NCI-H82 (cell line): ENCODE results near the gene KLHL26.
A peak's percentile ranks its signal among the peaks of the same experiment; 100 is the strongest.

Experiments
- DNase-seq: peaks from one replicate; lab custom pipeline; 2025; lab: John Stamatoyannopoulos, UW

Gene KLHL26

GRCh38 chr19:18613589-18614234 is 23.1 kb upstream of the KLHL26 start:
- DNase-seq: peak; percentile 63

GRCh38 chr19:18616023-18616422 is 20.8 kb upstream of the KLHL26 start:
- no peak for DNase-seq

GRCh38 chr19:18617562-18617961 is 19.3 kb upstream of the KLHL26 start:
- no peak for DNase-seq

GRCh38 chr19:18618236-18618635 is 18.6 kb upstream of the KLHL26 start:
- no peak for DNase-seq

- DNase-seq: no peak
These were observed 16.5 kb upstream of the KLHL26 start for GRCh38 chr19:18620311-18620710.

- DNase-seq: no peak
These were observed 15.9 kb upstream of the KLHL26 start for GRCh38 chr19:18620902-18621301.

GRCh38 chr19:18626906-18627305 is 9.9 kb upstream of the KLHL26 start:
- DNase-seq: no peak

GRCh38 chr19:18629166-18630088 is 7.4 kb upstream of the KLHL26 start:
- DNase-seq: no peak

- peak; percentile 48 for DNase-seq
These were observed 3.5 kb upstream of the KLHL26 start for GRCh38 chr19:18633321-18633720.

- DNase-seq: no peak
These were observed 2.1 kb upstream of the KLHL26 start for GRCh38 chr19:18634612-18635297.

GRCh38 chr19:18635831-18636182 is 1.0 kb upstream of the KLHL26 start:
- DNase-seq: no peak

- peak; percentile 100 for DNase-seq
These were observed 452 bp upstream of the KLHL26 start for GRCh38 chr19:18636183-18636968.

- DNase-seq: peak; percentile 57
These were observed 1.1 kb downstream of the KLHL26 start for GRCh38 chr19:18637673-18638630.

GRCh38 chr19:18639706-18640243 is 2.9 kb downstream of the KLHL26 start:
- no peak for DNase-seq

- DNase-seq: no peak
These were observed 7.6 kb downstream of the KLHL26 start for GRCh38 chr19:18644196-18645034.

- DNase-seq: no peak
These were observed 8.2 kb downstream of the KLHL26 start for GRCh38 chr19:18645035-18645511.

GRCh38 chr19:18646535-18647370 is 9.9 kb downstream of the KLHL26 start:
- no peak for DNase-seq

- DNase-seq: no peak
These were observed 10.5 kb downstream of the KLHL26 start for GRCh38 chr19:18647371-18647767.

- DNase-seq: no peak
These were observed 11.0 kb downstream of the KLHL26 start for GRCh38 chr19:18647807-18648206.
